PFSK-1 (cell line): ENCODE results near the gene TFF2.

ENCODE experiments used
- FOXP2 ChIP-seq: optimal IDR thresholded peaks from 2 replicates; pipeline ENCODE3; 2011; ENCODE audit warnings: borderline replicate concordance, control low read depth, inconsistent platforms; ENCODE audit not compliant: insufficient read depth; ENCODE audit errors: extremely low read length, extremely low read depth
- POLR2AphosphoS5 ChIP-seq: IDR thresholded peaks from 2 replicates; pipeline ENCODE4 v1.6.1; 2012; ENCODE audit warnings: low read depth, mild to moderate bottlenecking, control low read depth, low read length, moderate library complexity
- SIN3A ChIP-seq: IDR thresholded peaks from 2 replicates; pipeline ENCODE4 v1.6.1; 2012; ENCODE audit warnings: mild to moderate bottlenecking, low read length, moderate library complexity, borderline replicate concordance; ENCODE audit not compliant: insufficient read depth
- TAF1 ChIP-seq: IDR thresholded peaks from 2 replicates; pipeline ENCODE4 v1.6.1; 2012; ENCODE audit warnings: low read length, control low read depth, borderline replicate concordance; ENCODE audit not compliant: insufficient read depth
- TF ChIP-seq, protein P1 (sequence below), 2 experiments: IDR thresholded peaks; 2 replicates each; pipeline versions ENCODE4 v1.6.1 to v1.8.0; 2011 to 2012; ENCODE audit warnings: low read depth in 2 of 2, low read length in 2 of 2, control low read depth in 1 of 2, inconsistent platforms in 1 of 2, mild to moderate bottlenecking in 1 of 2, moderate library complexity in 1 of 2; ENCODE audit not compliant: insufficient read depth in 1 of 2

The TFF2 gene

GRCh38 chr21:42320791-42321190 is 30.0 kb downstream of the TFF2 start:
- TF ChIP-seq SIN3A = no peak
- no peak for TF ChIP-seq POLR2AphosphoS5
- TF ChIP-seq, protein P1, sequence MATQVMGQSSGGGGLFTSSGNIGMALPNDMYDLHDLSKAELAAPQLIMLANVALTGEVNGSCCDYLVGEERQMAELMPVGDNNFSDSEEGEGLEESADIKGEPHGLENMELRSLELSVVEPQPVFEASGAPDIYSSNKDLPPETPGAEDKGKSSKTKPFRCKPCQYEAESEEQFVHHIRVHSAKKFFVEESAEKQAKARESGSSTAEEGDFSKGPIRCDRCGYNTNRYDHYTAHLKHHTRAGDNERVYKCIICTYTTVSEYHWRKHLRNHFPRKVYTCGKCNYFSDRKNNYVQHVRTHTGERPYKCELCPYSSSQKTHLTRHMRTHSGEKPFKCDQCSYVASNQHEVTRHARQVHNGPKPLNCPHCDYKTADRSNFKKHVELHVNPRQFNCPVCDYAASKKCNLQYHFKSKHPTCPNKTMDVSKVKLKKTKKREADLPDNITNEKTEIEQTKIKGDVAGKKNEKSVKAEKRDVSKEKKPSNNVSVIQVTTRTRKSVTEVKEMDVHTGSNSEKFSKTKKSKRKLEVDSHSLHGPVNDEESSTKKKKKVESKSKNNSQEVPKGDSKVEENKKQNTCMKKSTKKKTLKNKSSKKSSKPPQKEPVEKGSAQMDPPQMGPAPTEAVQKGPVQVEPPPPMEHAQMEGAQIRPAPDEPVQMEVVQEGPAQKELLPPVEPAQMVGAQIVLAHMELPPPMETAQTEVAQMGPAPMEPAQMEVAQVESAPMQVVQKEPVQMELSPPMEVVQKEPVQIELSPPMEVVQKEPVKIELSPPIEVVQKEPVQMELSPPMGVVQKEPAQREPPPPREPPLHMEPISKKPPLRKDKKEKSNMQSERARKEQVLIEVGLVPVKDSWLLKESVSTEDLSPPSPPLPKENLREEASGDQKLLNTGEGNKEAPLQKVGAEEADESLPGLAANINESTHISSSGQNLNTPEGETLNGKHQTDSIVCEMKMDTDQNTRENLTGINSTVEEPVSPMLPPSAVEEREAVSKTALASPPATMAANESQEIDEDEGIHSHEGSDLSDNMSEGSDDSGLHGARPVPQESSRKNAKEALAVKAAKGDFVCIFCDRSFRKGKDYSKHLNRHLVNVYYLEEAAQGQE (IDR thresholded peaks at IDR 0.05; ENCODE audit: insufficient read depth in 1 of 2, low read depth in 2 of 2, low read length in 2 of 2) = no peak
- TF ChIP-seq FOXP2 = no peak
- TF ChIP-seq TAF1 = no peak

GRCh38 chr21:42319851-42320572 is 30.8 kb downstream of the TFF2 start:
- TF ChIP-seq FOXP2 (no peak), POLR2AphosphoS5 (no peak), SIN3A (no peak)
- TF ChIP-seq, protein P1 (IDR thresholded peaks at IDR 0.05; ENCODE audit: insufficient read depth in 1 of 2, low read depth in 2 of 2, low read length in 2 of 2) = no peak

DNA sequence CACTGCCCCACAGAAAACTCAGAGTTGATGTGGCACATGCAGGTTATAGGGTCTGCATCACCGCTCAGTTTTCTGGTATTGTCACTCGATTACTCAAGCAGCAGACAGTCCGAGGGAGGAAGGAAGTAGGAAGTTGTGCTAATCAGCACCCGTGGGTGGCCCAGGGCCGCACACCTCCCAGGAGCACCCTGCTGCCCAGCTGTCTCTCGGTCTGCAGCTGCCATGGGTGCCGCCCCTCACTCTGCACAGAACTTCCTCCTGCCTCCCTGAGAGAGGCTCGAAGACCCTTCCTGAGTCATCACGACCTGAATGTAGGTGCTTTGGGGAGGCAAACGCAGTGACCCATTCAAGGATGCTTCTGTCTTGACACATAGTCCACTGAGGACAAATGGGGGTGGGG is 31.4 kb downstream of the TFF2 start:
- TF ChIP-seq TAF1 (no peak), FOXP2 (no peak), POLR2AphosphoS5 (no peak), SIN3A (no peak)
- TF ChIP-seq, protein P1 (IDR thresholded peaks at IDR 0.05; ENCODE audit: insufficient read depth in 1 of 2, low read depth in 2 of 2, low read length in 2 of 2) = no peak

- TF ChIP-seq, protein P1 (IDR thresholded peaks at IDR 0.05; ENCODE audit: insufficient read depth in 1 of 2, low read depth in 2 of 2, low read length in 2 of 2) = no peak
- TF ChIP-seq FOXP2 = no peak
- TF ChIP-seq POLR2AphosphoS5 = no peak
- no peak for TF ChIP-seq TAF1
- no peak for TF ChIP-seq SIN3A
Measured at GRCh38 chr21:42317826-42318746, 32.7 kb downstream of the TFF2 start.
